Panc1 (cell line): ENCODE results near the gene METTL27. TPM values are rescaled to one million over a fixed set of nuclear protein-coding genes. Genes with fewer than 3 reads are reported as not detected.
"Not testable (repeated sequence)": the region's sequence is repeated elsewhere in the genome, so short reads cannot be mapped to it uniquely, and the experiment has no call there.

Source experiments
- ATAC-seq: fragments of 200-7000 bp; cut with Tn5 transposase; 2 replicates; pipeline ENCODE4 v1.9.1; 2020; ENCODE audit warnings: mild to moderate bottlenecking, moderate library complexity
- BruUV-seq: library from RNA; stranded (reverse); fragments of 400-500 nt; replicated peaks from 2 replicates; lab custom pipeline; 2021; lab: Mats Ljungman, UMichigan
- CTCF ChIA-PET: fragments of 300-600 bp; sonication (Branson Sonifier 250); formaldehyde crosslinking; loops from one replicate; lab custom pipeline; 2022; ENCODE audit warnings: antibody characterized with exemption; lab: Charles Lee
- POLR2A ChIA-PET: fragments of 300-600 bp; sonication (Branson Sonifier 250); formaldehyde crosslinking; loops from one replicate; lab custom pipeline; 2022; ENCODE audit warnings: antibody characterized with exemption; lab: Charles Lee
- DNase-seq: peaks from one replicate; pipeline ENCODE4 v3.0.0-alpha.2; 2010; ENCODE audit warnings: low read depth, low spot score
- H3K27ac ChIP-seq: 2 replicates; pipeline ENCODE4 v1.5.1; 2011; ENCODE audit warnings: mild to moderate bottlenecking, low read length, inconsistent platforms
- H3K27me3 ChIP-seq: fragments of 200-500 bp; sonication (Bioruptor generic); 2 replicates; pipeline ENCODE4 v1.6.0; 2014; ENCODE audit warnings: low read length, inconsistent platforms; ENCODE audit not compliant: control insufficient read depth, insufficient read depth
- H3K36me3 ChIP-seq: fragments of 200-500 bp; sonication (Bioruptor generic); 2 replicates; pipeline ENCODE4 v1.5.1; 2014; ENCODE audit warnings: inconsistent platforms, mild to moderate bottlenecking, low read length, moderate library complexity; ENCODE audit not compliant: control insufficient read depth, insufficient read depth
- H3K4me1 ChIP-seq: 2 replicates; pipeline ENCODE4 v1.5.1; 2011; ENCODE audit warnings: inconsistent platforms, mild to moderate bottlenecking, low read length, moderate library complexity; ENCODE audit not compliant: control insufficient read depth, insufficient read depth
- H3K4me3 ChIP-seq, 2 experiments: 2 replicates each; pipeline ENCODE4 v1.5.1; 2011 to 2012; ENCODE audit warnings: low read depth in 2 of 2, low read length in 2 of 2, mild to moderate bottlenecking in 2 of 2, inconsistent platforms in 1 of 2, moderate library complexity in 1 of 2
- H3K9me3 ChIP-seq: fragments of 200-500 bp; sonication (Bioruptor generic); 2 replicates; pipeline ENCODE4 v1.5.1; 2014; ENCODE audit warnings: low read depth, mild to moderate bottlenecking, inconsistent platforms, low read length, moderate library complexity; ENCODE audit not compliant: control insufficient read depth, insufficient read depth
- CTCF ChIP-seq: fragments of 450-650 bp; IDR thresholded peaks from 2 replicates; pipeline ENCODE4 v1.5.1; 2017; ENCODE audit warnings: mild to moderate bottlenecking
- POLR2AphosphoS5 ChIP-seq: IDR thresholded peaks from 2 replicates; pipeline ENCODE4 v1.6.1; 2012; ENCODE audit warnings: mild to moderate bottlenecking, low read depth, low read length, moderate library complexity
- REST ChIP-seq, 2 experiments: IDR thresholded peaks; 2 replicates each; pipeline ENCODE4 v1.6.1; 2011 to 2012; ENCODE audit warnings: low read depth in 2 of 2, control low read depth in 1 of 2, low read length in 1 of 2, mild to moderate bottlenecking in 1 of 2, moderate library complexity in 1 of 2; ENCODE audit not compliant: insufficient read depth in 1 of 2
- SIN3A ChIP-seq: IDR thresholded peaks from 2 replicates; pipeline ENCODE4 v1.6.1; 2012; ENCODE audit warnings: low read depth, mild to moderate bottlenecking, low read length, moderate library complexity, borderline replicate concordance; ENCODE audit not compliant: insufficient read depth
- TCF7L2 ChIP-seq: IDR thresholded peaks from 2 replicates; pipeline ENCODE4 v1.6.1; 2011; ENCODE audit warnings: mild to moderate bottlenecking, low read depth, low read length, inconsistent platforms
- in situ Hi-C: cut with HindIII; loops from 2 replicates; pipeline ENCODE4 v1.10.0; 2016; ENCODE audit warnings: low sequenced_read_pairs, low pct_unique_long_range_greater_than_20kb
- intact Hi-C: fragments of 100-400 bp; cut with micrococcal nuclease; formaldehyde crosslinking; loops from one replicate; pipeline ENCODE4 v1.10.0; 2022; ENCODE audit not compliant: unreplicated experiment
- total RNA-seq: library from RNA; stranded (reverse); gene quantifications from one replicate; pipeline ENCODE4 v1.2.1, GENCODE V29; 2021; ENCODE audit not compliant: unreplicated experiment

Gene METTL27
- total RNA-seq, 1 experiment from 2014 or later, result 3.4 TPM

- Histone ChIP-seq H3K36me3 (no peaks in the 10 kb centered on the region), H3K27me3 (no peaks in the 10 kb centered on the region), H3K9me3 (no peaks in the 10 kb centered on the region), H3K4me1 (peaks cover 44% of the 10 kb centered on the region), H3K27ac (peak overlapping the region; percentile 91), H3K4me3 (peak overlapping the region in 1 of 2 experiments; percentile 37; a peak in 1 of 4 replicates)
- no peak for ATAC-seq
- TSS peak; percentile 62 for BruUV-seq
- ChIA-PET POLR2A (interaction anchor here (1.6 kb wide), 1 partner anchor 83 kb away, joined by 7 read pairs; no protein-coding TSS in a partner anchor), CTCF (no interaction called here)
- DNase-seq, result no peak
- TF ChIP-seq TCF7L2, result no peak
- no peak for TF ChIP-seq SIN3A
- TF ChIP-seq POLR2AphosphoS5, result no peak
- no peak for TF ChIP-seq CTCF
- no peak for TF ChIP-seq REST (IDR thresholded peaks at IDR 0.05; ENCODE audit: insufficient read depth in 1 of 2, low read depth in 2 of 2, low read length in 1 of 2)
- in situ Hi-C loops (no loop called here), intact Hi-C loops (no loop called here)
Observed at GRCh38 chr7:73823257-73823656, 19.1 kb downstream of the METTL27 start.

- ATAC-seq, result peak; percentile 92
- POLR2A ChIA-PET, result interaction anchor here (1.6 kb wide), 1 partner anchor 82 kb away, joined by 7 read pairs; no protein-coding TSS in a partner anchor
- intact Hi-C loops, result no loop called here
- no peak for TF ChIP-seq SIN3A
- TF ChIP-seq POLR2AphosphoS5, result peak; percentile 41; the same call in 1 of the 2 replicates
- peak overlapping the region; percentile 91 for H3K27ac ChIP-seq
- DNase-seq, result peak; percentile 99
- H3K9me3 ChIP-seq, result no peaks in the 10 kb centered on the region
- peaks cover 41% of the 10 kb centered on the region for H3K4me1 ChIP-seq
- H3K4me3 ChIP-seq, result peak overlapping the region in 1 of 2 experiments; percentile 37; a peak in 2 of 4 replicates
- no TSS peak for BruUV-seq
- CTCF ChIA-PET, result interaction anchor here (0.5 to 0.8 kb wide), 5 partner anchors 11 to 399 kb away, joined by 3 to 7 read pairs (median 5); no protein-coding TSS in a partner anchor
- no peaks in the 10 kb centered on the region for H3K27me3 ChIP-seq
- in situ Hi-C loops, result no loop called here
- no peaks in the 10 kb centered on the region for H3K36me3 ChIP-seq
Observed at GRCh38 chr7:73822319-73823173, 19.8 kb downstream of the METTL27 start.

- H3K9me3 ChIP-seq, intact Hi-C loops, BruUV-seq, H3K36me3 ChIP-seq, ATAC-seq, DNase-seq, H3K4me3 ChIP-seq, in situ Hi-C loops, H3K27me3 ChIP-seq, POLR2A ChIA-PET: not testable (repeated sequence)
- H3K4me1 ChIP-seq, result peaks cover 34% of the 10 kb centered on the region
- H3K27ac ChIP-seq, result peak overlapping the region; percentile 91
- CTCF ChIA-PET, result interaction anchor here (0.5 to 0.8 kb wide), 5 partner anchors 10 to 400 kb away, joined by 3 to 7 read pairs (median 5); no protein-coding TSS in a partner anchor
Observed at GRCh38 chr7:73821597-73822285, 20.6 kb downstream of the METTL27 start.
